Endothelial cell (in vitro differentiated cells): ENCODE data around the gene FCAR. TPM values are rescaled to one million over a fixed set of nuclear protein-coding genes. Genes with fewer than 3 reads are reported as not detected.
"Not testable (repeated sequence)": the region's sequence is repeated elsewhere in the genome, so short reads cannot be mapped to it uniquely, and the experiment has no call there.

Experiments
- DNase-seq: peaks from one replicate; pipeline ENCODE4 v3.0.0; 2021; ENCODE audit warnings: low spot score
- H3K27ac Mint-ChIP-seq: one replicate; pipeline ENCODE4 v1.8.0; 2021; ENCODE audit warnings: mixed read lengths, inconsistent platforms; ENCODE audit not compliant: unreplicated experiment
- H3K27me3 Mint-ChIP-seq: one replicate; pipeline ENCODE4 v1.8.0; 2021; ENCODE audit warnings: mild to moderate bottlenecking, moderate library complexity, mixed read lengths, inconsistent platforms; ENCODE audit not compliant: unreplicated experiment
- H3K36me3 Mint-ChIP-seq: one replicate; pipeline ENCODE4 v1.8.0; 2021; ENCODE audit warnings: mild to moderate bottlenecking, low read depth, mixed read lengths, inconsistent platforms; ENCODE audit not compliant: unreplicated experiment
- H3K4me1 Mint-ChIP-seq: one replicate; pipeline ENCODE4 v1.8.0; 2021; ENCODE audit warnings: mild to moderate bottlenecking, mixed read lengths, inconsistent platforms; ENCODE audit not compliant: unreplicated experiment
- H3K4me3 Mint-ChIP-seq: one replicate; pipeline ENCODE4 v1.8.0; 2021; ENCODE audit warnings: mild to moderate bottlenecking, mixed read lengths, inconsistent platforms; ENCODE audit not compliant: unreplicated experiment
- H3K9me3 Mint-ChIP-seq: one replicate; pipeline ENCODE4 v1.8.0; 2021; ENCODE audit warnings: mixed read lengths, inconsistent platforms; ENCODE audit not compliant: unreplicated experiment
- CTCF ChIP-seq: fragments of 200-600 bp; sonication (generic); IDR thresholded peaks from one replicate; pipeline ENCODE4 v1.5.0; 2021; ENCODE audit warnings: antibody characterized with exemption; ENCODE audit not compliant: unreplicated experiment
- total RNA-seq: library from RNA; stranded (reverse); fragmentation: NEBNext Ultra II Directional; extraction: Animal tissue kit (Norgen Biotek cat#: 25700); gene quantifications from one replicate; pipeline ENCODE4 v1.2.1, GENCODE V29; 2021; ENCODE audit not compliant: unreplicated experiment

Gene FCAR
- total RNA-seq, 1 donor from 2014 or later, result not detected

- H3K4me3 Mint-ChIP-seq, result no peak overlapping the region
- no peak for DNase-seq
- H3K4me1 Mint-ChIP-seq, result no peaks in the 10 kb centered on the region
- H3K27ac Mint-ChIP-seq, result no peak overlapping the region
- peaks cover 28% of the 10 kb centered on the region for H3K36me3 Mint-ChIP-seq
- peaks cover 61% of the 10 kb centered on the region for H3K9me3 Mint-ChIP-seq
- no peak for TF ChIP-seq CTCF
- peaks cover 14% of the 10 kb centered on the region for H3K27me3 Mint-ChIP-seq
Observed at GRCh38 chr19:54850930-54851329, 23.1 kb upstream of the FCAR start.

GRCh38 chr19:54851353-54851752 is 22.7 kb upstream of the FCAR start:
- Mint-ChIP-seq H3K4me3 (no peak overlapping the region), H3K4me1 (no peaks in the 10 kb centered on the region), H3K36me3 (peaks cover 26% of the 10 kb centered on the region), H3K27ac (no peak overlapping the region), H3K9me3 (peaks cover 59% of the 10 kb centered on the region), H3K27me3 (peaks cover 14% of the 10 kb centered on the region)
- TF ChIP-seq CTCF, result no peak
- no peak for DNase-seq

- not testable (repeated sequence) for H3K4me3 Mint-ChIP-seq, H3K27me3 Mint-ChIP-seq, H3K4me1 Mint-ChIP-seq, DNase-seq, H3K27ac Mint-ChIP-seq
- Mint-ChIP-seq H3K36me3 (peaks cover 19% of the 10 kb centered on the region), H3K9me3 (peaks cover 54% of the 10 kb centered on the region)
Observed at GRCh38 chr19:54855241-54855640, 18.8 kb upstream of the FCAR start.

- not testable (repeated sequence) for H3K27ac Mint-ChIP-seq, H3K27me3 Mint-ChIP-seq, H3K4me3 Mint-ChIP-seq, DNase-seq, H3K4me1 Mint-ChIP-seq
- Mint-ChIP-seq H3K9me3 (peaks cover 38% of the 10 kb centered on the region), H3K36me3 (peaks cover 14% of the 10 kb centered on the region)
Observed at GRCh38 chr19:54858476-54858875, 15.6 kb upstream of the FCAR start.

- peaks cover 14% of the 10 kb centered on the region for H3K36me3 Mint-ChIP-seq
- H3K27me3 Mint-ChIP-seq, H3K4me1 Mint-ChIP-seq, DNase-seq, H3K27ac Mint-ChIP-seq, H3K4me3 Mint-ChIP-seq: not testable (repeated sequence)
- H3K9me3 Mint-ChIP-seq, result peaks cover 32% of the 10 kb centered on the region
Observed at GRCh38 chr19:54859421-54859820, 14.6 kb upstream of the FCAR start.

GRCh38 chr19:54863459-54863858 is 10.6 kb upstream of the FCAR start:
- Mint-ChIP-seq H3K9me3 (peaks cover 21% of the 10 kb centered on the region), H3K36me3 (peaks cover 13% of the 10 kb centered on the region)

GRCh38 chr19:54871696-54872095 is 2.3 kb upstream of the FCAR start:
- Mint-ChIP-seq H3K36me3 (peaks cover 5% of the 10 kb centered on the region), H3K4me3 (no peak overlapping the region), H3K4me1 (peaks cover 6% of the 10 kb centered on the region), H3K27ac (no peak overlapping the region), H3K27me3 (no peaks in the 10 kb centered on the region), H3K9me3 (peaks cover 7% of the 10 kb centered on the region)
- TF ChIP-seq CTCF, result no peak
- DNase-seq, result no peak

More at GRCh38 chr19:54863459-54863858, 10.6 kb upstream of the FCAR start:
- not testable (repeated sequence) for H3K4me1 Mint-ChIP-seq, H3K4me3 Mint-ChIP-seq, H3K27me3 Mint-ChIP-seq, H3K27ac Mint-ChIP-seq, DNase-seq
